Kidney (tissue), 14 donors: ENCODE results near the gene RNF121. TPM values are rescaled to one million over a fixed set of nuclear protein-coding genes. Genes with fewer than 3 reads are reported as not detected.

Experiments used
- DNase-seq, 5 donors: peaks; one replicate each; pipeline ENCODE4 v3.0.0-alpha.2; 2013 to 2020
- FAIRE-seq: peaks from 2 replicates; lab custom pipeline; 2012; peaks lifted over from hg19 to GRCh38; lab: Jason Lieb, UNC
- H3K27ac ChIP-seq, 2 donors: one replicate each; pipeline ENCODE4 v1.7.0; 2013; ENCODE audit warnings: low read depth in 2 of 2, low read length in 2 of 2, inconsistent platforms in 1 of 2
- H3K27me3 ChIP-seq: one replicate; pipeline ENCODE4 v1.7.1; 2013; ENCODE audit warnings: low read length, inconsistent platforms; ENCODE audit not compliant: control insufficient read depth, insufficient read depth
- H3K36me3 ChIP-seq, 3 donors: one replicate each; pipeline versions ENCODE4 v1.7.0 to v1.7.1; 2013; ENCODE audit warnings: low read length in 3 of 3, control low read depth in 1 of 3, inconsistent platforms in 1 of 3; ENCODE audit not compliant: insufficient read depth in 3 of 3, control insufficient read depth in 2 of 3
- H3K4me1 ChIP-seq, 3 donors: one replicate each; pipeline versions ENCODE4 v1.7.0 to v1.7.1; 2013; ENCODE audit warnings: low read length in 3 of 3, inconsistent platforms in 1 of 3, low read depth in 1 of 3; ENCODE audit not compliant: control insufficient read depth in 2 of 3, insufficient read depth in 2 of 3
- H3K4me3 ChIP-seq, 3 donors: one replicate each; pipeline versions ENCODE4 v1.7.0 to v1.8.1; 2013; ENCODE audit warnings: low read length in 3 of 3, control low read depth in 1 of 3, inconsistent platforms in 1 of 3
- H3K9ac ChIP-seq, 3 donors: one replicate each; pipeline versions ENCODE4 v1.7.0 to v1.7.1; 2013; ENCODE audit warnings: low read length in 3 of 3, control low read depth in 1 of 3, inconsistent platforms in 1 of 3
- H3K9me3 ChIP-seq, 3 donors: one replicate each; pipeline versions ENCODE4 v1.7.0 to v1.7.1; 2013; ENCODE audit warnings: low read length in 3 of 3, control low read depth in 1 of 3, inconsistent platforms in 1 of 3; ENCODE audit not compliant: control insufficient read depth in 2 of 3, insufficient read depth in 1 of 3
- CTCF ChIP-seq: IDR thresholded peaks from 3 replicates; pipeline ENCODE4 v1.5.1; 2012; ENCODE audit warnings: mild to moderate bottlenecking, moderate library complexity, borderline replicate concordance; ENCODE audit not compliant: insufficient read depth; ENCODE audit errors: extremely low read depth
- intact Hi-C: fragments of 100-400 bp; cut with DNase I; formaldehyde crosslinking; loops from one replicate; pipeline ENCODE4 v1.11.1; 2022
- polyA plus RNA-seq: library from polyadenylated mRNA; stranded (reverse); fragments of 350-450 nt; fragmentation: Illumina TruSeq; extraction: RNeasy Lipid Tissue Mini Kit (QIAGEN cat#74804); gene quantifications from one replicate; pipeline ENCODE4 v1.2.3, GENCODE V29; 2014; ENCODE audit warnings: low read depth, low replicate concordance; ENCODE audit not compliant: insufficient read depth
- total RNA-seq: library from RNA; stranded (reverse); fragmentation: NEBNext Ultra II Directional; extraction: Animal tissue kit (Norgen Biotek cat#: 25700); gene quantifications from one replicate; pipeline ENCODE4 v1.2.1, GENCODE V29; 2021
- donor health status: control.
- donor health status: control.
- donor health status: control.
- donor health status: control.
- donor health status: control.
- donor health status: DM: yes; HTN: yes; CAD: no.
- donor health status: Normal renal cell carcinoma (clear cell type).

RNF121 gene
- total and polyA plus RNA-seq, 2 donors from 2014 or later: 37.1 to 59.4 TPM

GRCh38 chr11:72007587-72007986, 78.7 kb downstream of the RNF121 start:
- Histone ChIP-seq H3K9ac (no peak overlapping the region), H3K27ac (no peak overlapping the region), H3K27me3 (no peaks in the 10 kb centered on the region), H3K4me1 (peaks cover 0 to 12% (median 4%) of the 10 kb centered on the region in 3 donors), H3K4me3 (no peak overlapping the region), H3K9me3 (no peaks in the 10 kb centered on the region), H3K36me3 (peaks cover 13 to 97% (median 84%) of the 10 kb centered on the region in 3 donors)
- intact Hi-C loops: no loop called here
- TF ChIP-seq CTCF: no peak
- FAIRE-seq (no peak), DNase-seq (no peak)

GRCh38 chr11:72008728-72009127, 79.9 kb downstream of the RNF121 start:
- intact Hi-C loops: no loop called here
- peaks cover 15 to 98% (median 80%) of the 10 kb centered on the region in 3 donors for H3K36me3 ChIP-seq
- no peaks in the 10 kb centered on the region for H3K9me3 ChIP-seq
- FAIRE-seq: no peak
- no peak overlapping the region for H3K4me3 ChIP-seq
- no peak for TF ChIP-seq CTCF
- no peak overlapping the region for H3K27ac ChIP-seq
- H3K9ac ChIP-seq: no peak overlapping the region
- no peak for DNase-seq
- H3K4me1 ChIP-seq: peaks cover 0 to 22% (median 14%) of the 10 kb centered on the region in 3 donors
- H3K27me3 ChIP-seq: no peaks in the 10 kb centered on the region

GRCh38 chr11:72009156-72009555, 80.3 kb downstream of the RNF121 start:
- no peak for TF ChIP-seq CTCF
- Histone ChIP-seq H3K27me3 (no peaks in the 10 kb centered on the region), H3K36me3 (peaks cover 13 to 98% (median 81%) of the 10 kb centered on the region in 3 donors), H3K27ac (no peak overlapping the region), H3K4me3 (no peak overlapping the region), H3K4me1 (peaks cover 0 to 26% (median 16%) of the 10 kb centered on the region in 3 donors), H3K9ac (no peak overlapping the region), H3K9me3 (no peaks in the 10 kb centered on the region)
- DNase-seq (no peak), FAIRE-seq (no peak)
- intact Hi-C loops: no loop called here

GRCh38 chr11:72010529-72011233, 81.8 kb downstream of the RNF121 start:
- H3K4me3 ChIP-seq: no peak overlapping the region
- H3K4me1 ChIP-seq: peaks cover 0 to 34% (median 25%) of the 10 kb centered on the region in 3 donors
- no peaks in the 10 kb centered on the region for H3K27me3 ChIP-seq
- DNase-seq (no peak), FAIRE-seq (no peak)
- no peak overlapping the region for H3K27ac ChIP-seq
- peaks cover 12 to 98% (median 78%) of the 10 kb centered on the region in 3 donors for H3K36me3 ChIP-seq
- intact Hi-C loops: no loop called here
- H3K9me3 ChIP-seq: no peaks in the 10 kb centered on the region
- no peak for TF ChIP-seq CTCF
- H3K9ac ChIP-seq: no peak overlapping the region
